ENCODE measurements around the gene ENPEP.

DNA sequence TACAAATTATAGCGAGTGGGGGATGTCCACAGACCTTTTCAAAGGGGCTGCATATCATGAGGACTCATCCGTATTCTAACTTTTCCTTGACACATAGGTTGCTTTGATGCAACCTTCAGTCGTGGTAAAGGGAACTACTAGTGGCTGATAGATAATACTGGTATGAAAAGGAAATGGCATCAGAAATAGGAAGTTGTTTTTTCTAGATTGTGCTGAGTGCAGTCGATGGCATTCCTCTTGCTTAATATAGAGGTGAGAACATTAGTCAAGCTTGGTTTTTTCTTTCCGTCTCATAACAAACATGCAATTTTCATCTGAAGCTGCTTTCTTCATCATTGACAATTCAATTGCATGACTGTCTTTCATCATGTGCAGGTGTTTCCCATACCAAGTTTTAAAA is 16.6 kb downstream of the ENPEP start:
- TF ChIP-seq CTCF (IDR thresholded peaks at IDR 0.05; ENCODE audit: insufficient read depth, low read length, poor library complexity, severe bottlenecking), result no peak
- no peak for TF ChIP-seq EZH2phosphoT487 (conservative IDR thresholded peaks at IDR 0.05; ENCODE audit: low read length)

All from SU-DHL-6 (cell line).